UCSD-AML1 (cell line): ENCODE data around the gene AKAP6.

Source experiments
- DNase-seq: peaks from one replicate; lab custom pipeline; 2025; ENCODE audit not compliant: unreplicated experiment; lab: John Stamatoyannopoulos, UW

Gene AKAP6

DNA sequence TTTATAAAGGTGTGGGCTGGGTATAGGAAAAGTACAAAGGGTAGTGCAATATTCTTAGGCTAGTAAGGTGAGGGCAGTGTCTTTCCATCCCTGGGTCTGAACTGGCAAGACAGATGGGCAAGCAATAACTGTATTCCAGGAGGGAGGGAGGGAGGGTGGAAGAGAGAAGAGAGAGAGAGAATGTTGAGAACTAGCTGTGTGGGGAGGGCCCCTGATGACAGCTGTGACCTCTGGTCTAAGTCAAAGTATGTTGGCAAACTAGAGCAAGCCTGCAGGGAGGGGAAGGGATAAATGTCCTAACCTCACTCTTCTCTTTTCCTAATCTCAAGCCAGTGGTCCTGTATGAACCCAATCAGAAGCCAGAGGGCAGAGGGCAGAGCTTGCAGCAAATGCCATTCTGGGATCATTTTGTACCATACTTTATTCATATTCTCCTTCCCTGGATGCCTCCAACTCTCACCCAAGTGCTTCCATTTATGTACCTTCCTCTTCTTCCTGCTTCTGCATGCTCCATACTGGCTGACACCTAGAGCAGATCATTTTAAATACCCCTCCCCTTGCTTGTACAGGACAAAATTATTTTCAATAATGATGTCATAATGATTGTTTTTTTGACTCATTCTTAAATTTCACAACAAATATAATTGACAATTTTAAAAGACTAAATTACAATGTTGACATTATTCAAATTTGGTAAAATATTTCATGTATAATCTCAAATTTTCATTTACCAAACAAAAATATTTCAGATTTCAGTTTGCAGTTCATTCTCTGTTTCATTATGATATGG, 75.9 kb downstream of the AKAP6 start:
- no peak for DNase-seq

- no peak for DNase-seq
Observed at GRCh38 chr14:32405856-32406255, 76.8 kb downstream of the AKAP6 start.

DNA sequence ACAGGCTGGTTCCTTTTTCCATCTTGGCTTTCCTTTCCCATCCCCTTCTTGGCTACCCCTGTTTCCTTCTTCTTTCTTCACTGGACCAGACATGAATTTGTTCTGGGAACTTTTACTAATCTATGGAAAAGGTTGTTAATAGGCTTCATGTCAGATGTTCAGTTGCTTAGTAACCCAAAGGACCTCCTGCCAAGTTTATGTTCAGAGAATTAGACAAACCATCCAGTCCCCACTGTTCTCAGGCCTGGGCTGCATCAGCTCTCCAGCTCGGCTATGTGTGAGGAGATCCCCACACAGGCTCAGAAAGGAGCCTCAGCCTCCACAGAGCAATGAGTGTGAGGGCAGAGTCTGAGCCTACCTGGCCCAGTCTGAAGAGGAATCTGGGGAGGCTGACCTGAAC, 78.0 kb downstream of the AKAP6 start:
- DNase-seq: no peak

GRCh38 chr14:32408018-32408417, 78.9 kb downstream of the AKAP6 start:
- DNase-seq: no peak

- DNase-seq: no peak
Observed at GRCh38 chr14:32412103-32412502, 83.0 kb downstream of the AKAP6 start.

- DNase-seq: no peak
Observed at GRCh38 chr14:32412532-32412931, 83.4 kb downstream of the AKAP6 start.

DNA sequence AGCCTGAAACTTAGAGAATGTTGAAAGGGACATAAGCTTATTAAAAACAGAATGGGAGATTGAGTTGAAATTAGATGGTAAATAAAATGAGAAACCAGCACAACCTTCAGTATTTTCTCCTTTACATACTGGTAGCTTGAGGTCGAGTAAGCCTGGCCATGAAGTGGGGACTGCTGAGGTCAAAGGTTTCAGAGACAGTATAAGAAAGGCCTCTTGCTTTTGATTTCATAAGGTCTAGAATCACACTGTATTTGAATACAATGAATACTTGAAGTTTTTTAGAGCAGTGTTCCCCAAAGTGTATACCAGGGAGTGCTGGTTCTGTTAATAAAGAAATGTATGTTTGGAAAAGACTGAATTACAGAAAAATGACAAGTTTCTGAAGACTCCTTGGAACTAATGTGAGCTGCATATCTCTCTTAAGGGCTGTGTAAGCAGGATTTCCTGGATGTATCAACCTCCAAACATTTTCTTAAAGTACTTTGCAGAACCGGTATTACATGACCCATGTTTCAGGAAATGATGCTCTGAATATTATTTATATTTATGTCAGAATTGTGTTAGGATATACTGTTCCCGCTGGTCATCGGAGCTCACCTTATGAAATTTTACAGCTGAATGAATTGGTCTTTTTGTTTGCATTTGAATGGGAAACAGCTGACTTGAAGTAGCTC, 85.0 kb downstream of the AKAP6 start:
- DNase-seq: no peak

DNA sequence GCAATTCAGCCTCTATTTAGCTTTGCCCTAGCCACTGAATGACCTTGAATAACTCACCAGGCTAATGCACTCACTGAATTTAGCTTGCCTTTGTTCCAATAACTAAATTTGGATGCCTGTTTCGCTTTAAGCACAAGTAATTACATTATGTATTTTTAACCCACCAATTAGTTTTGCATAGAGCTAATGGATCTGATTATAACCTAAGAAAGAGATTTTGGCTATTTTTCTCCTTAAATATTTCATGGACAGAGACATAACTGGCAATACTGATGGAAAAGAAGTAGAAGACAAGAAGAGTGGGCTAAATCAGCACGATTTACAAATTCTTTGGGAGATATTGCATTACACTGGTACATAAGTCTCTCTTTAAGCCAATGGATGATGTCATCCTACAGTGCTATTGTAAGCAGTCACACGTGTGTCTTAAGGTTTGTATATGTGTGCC, 85.7 kb downstream of the AKAP6 start:
- DNase-seq: no peak

- DNase-seq: no peak
Observed at GRCh38 chr14:32417956-32418552, 89.0 kb downstream of the AKAP6 start.

DNA sequence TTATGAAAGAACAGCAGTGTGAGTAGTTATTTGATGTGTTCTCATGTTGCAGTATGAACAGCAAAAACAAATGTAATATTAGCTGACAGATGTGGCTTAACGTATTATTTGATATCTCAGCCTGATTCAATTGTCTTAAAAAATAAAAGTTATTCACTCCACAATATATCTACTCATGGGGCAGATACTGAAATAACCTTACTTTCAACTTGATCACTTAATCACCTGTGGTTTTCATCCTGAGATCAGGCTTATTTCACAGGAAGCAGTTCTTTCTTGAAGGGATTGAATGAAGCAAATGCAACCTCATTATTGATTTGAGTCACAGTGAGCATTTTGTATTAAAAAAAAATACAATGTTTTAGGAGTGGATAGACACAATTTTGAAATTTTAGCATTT, 90.3 kb downstream of the AKAP6 start:
- no peak for DNase-seq

DNA sequence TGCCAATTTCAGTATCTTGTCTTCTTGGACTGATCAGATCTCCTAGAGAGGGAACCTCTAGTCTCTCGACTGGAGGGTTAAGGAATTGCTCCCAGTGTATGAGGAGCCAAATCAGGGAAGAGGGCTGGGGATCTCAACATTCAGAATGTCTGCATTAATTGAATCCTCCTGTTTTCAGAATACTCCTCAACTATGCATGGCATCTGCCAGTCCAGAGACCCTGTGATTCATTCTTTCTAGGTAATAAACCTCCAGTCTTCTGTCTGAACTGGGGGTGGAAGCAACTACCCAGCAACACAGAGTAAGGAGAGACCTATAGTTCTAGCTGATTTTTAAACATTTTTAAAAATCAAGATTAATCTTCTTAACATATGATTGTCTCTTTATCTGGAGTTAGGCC, 92.7 kb downstream of the AKAP6 start:
- DNase-seq: no peak

DNA sequence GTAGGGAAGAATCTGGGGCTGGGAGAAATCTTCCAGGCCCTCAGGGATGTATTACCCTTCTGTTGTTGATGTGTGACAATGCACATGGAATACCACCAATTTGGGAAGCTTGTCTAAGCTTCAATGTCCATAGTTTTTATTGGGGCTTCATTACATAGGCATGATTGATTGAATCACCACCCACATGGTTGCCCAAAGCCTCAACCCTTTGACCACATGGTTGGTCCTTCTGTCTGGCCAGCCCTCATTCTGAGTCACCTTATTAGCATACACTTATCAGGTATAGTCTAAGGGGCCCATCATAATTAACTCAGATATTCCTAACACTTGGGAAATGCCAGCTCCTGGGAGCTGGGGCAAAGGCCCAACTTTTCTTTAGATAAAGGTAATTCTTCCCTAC, 93.3 kb downstream of the AKAP6 start:
- DNase-seq: no peak

DNA sequence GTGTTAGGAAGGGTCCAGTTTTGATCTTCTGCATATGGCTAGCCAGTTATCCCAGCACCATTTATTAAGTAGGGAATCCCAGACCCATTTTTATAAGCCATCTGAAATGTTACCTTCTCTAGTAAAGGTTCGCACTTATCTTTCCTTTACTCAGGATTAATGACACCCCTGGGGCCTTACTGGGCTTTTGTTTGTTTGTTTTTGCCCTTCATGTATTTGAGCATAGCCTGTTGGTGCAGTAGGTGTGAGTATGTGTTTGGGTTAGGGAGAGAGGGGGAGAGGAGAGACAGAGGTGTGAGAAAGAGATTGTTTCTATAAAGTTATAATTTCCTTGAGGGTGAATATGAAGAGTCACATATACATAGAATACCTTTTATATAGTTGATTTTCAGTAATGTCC, 96.9 kb downstream of the AKAP6 start:
- DNase-seq: no peak

DNA sequence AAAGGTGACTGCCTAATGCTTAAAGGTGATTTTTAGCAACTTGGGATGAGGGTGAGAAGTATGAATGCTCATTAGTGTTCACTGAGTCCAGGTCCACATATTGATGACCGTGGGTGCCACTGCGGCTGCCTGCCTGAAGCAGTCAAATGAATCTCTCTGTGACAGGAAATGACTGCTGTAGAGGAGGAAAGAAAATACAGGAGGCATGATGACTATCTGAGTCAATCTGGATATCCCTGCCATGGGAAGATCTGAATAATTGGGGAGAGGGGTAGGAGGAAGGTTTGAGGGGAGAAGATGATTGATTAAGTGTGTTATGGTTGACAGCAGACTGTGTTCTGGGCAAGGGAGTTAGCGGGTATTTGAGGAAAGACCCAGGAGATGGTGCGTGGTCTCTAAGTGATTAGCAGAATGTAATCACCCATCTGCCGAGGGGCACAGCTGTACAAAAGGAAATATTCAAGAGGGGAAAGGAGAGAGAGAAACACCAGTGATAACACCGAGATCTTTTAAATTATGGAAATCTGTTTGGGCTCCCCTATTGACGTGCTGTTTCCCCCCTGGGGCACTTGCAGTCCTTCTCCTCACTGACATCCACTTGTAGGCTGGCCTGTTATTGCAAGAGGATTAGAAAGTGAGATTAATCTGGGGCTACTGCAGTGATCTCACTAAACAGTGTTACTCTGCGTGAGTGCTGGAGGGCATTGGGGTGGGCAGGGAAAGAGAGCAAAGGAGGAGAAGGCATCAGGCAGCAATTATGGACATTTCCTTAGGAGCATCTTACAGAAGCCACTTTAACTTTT, 97.7 kb downstream of the AKAP6 start:
- DNase-seq: no peak

DNA sequence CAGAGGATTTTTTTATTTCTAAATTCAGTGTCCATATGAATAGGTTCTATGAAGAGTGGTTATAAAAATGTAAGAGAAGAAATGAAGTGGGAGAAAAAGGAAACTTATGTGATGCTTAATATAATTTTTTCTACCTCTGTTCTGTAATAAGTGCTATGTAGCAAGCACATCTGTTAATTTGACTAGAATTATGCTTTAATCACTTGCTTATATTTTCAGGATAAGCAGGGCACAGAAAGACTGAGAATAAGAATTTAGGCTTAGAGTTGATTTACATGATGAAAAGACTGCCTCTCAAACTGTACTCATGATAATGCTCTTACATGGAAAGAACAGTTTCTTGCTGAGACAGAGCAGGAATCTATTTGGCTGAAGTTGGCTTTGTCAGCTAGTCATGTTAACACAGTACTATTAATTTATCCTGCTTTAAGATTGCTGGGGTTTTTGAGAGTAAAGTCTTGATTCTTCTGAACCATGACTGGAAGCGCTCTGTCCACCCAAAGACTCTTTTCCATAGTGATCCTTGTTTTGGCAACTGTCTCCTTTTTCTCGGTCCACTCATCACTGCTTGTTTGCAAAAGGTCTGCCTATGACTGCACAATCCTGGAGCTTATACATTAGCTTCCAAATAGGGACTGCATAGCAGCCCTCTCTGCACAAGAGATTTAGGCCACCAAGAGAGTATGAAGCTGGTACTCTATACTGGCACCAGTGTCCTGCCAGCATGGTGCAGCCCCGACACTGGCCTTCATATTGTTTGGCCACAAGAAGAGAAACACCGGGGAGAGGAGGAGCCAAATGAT, 98.8 kb downstream of the AKAP6 start:
- DNase-seq: no peak

- DNase-seq: no peak
Observed at GRCh38 chr14:32428875-32429274, 99.8 kb downstream of the AKAP6 start.

DNA sequence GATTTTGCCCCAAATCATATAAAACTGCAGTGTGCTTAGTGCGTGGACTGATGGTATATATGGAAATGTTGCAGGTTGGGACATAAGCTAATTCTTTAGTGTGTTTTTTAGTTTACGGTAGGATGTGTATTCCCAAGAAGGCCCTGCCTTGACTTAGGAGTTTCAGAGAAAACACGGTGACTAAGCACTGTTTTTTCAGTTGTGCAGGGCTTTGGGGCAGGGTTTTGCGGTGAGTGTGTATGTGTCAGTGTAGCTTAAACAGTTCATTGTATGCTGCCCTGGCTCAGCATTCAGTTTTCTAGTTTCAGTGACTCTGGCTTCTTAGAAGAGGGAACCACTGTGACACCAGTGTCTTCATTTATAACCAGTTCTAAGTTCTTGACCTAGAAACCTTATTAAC, 101.2 kb downstream of the AKAP6 start:
- no peak for DNase-seq

GRCh38 chr14:32432813-32433538, 103.9 kb downstream of the AKAP6 start:
- no peak for DNase-seq

DNA sequence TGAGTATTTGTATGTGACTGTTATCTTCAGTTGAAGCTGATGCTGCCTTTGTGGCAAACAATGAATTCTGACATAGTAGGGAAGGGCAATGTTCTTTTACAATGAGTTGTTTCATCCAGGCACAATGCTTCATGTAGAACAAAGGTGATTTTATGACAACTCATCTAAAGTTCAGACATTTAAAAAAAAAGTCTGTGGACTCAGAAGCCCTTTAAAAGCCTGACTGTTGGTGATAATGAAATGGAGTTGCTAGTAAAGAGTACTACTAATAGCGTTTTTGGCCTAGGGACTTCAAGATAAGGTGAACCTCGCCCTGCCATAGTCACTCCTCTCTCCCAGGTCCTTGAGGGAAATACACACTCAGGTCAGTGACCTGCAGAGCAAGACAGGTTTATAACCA, 105.1 kb downstream of the AKAP6 start:
- DNase-seq: no peak

DNA sequence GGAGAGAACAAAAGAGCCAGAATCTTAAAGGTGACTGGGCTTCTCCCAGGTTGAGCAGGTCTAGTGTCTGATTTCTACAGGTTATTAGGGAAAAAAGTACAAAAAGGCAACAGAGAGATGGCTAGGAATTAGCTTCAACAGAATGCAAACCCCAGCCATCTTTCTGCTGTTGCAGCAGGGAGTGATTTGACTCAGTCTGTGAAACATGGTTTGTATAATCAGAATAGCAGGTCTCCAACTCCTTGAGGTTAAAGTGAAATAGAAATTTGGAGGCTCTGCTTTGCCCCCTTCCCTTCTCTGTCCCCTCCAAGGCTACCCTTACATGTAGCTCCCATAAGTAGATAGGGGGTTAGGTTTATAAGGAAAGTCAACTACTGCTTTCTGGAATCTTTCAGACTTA, 105.8 kb downstream of the AKAP6 start:
- no peak for DNase-seq
